ENCODE measurements around the gene FRZB. TPM values are rescaled to one million over a fixed set of nuclear protein-coding genes. Genes with fewer than 3 reads are reported as not detected.

The FRZB gene
- total RNA-seq, 1 donor from 2014 or later, result 90.8 TPM

DNA sequence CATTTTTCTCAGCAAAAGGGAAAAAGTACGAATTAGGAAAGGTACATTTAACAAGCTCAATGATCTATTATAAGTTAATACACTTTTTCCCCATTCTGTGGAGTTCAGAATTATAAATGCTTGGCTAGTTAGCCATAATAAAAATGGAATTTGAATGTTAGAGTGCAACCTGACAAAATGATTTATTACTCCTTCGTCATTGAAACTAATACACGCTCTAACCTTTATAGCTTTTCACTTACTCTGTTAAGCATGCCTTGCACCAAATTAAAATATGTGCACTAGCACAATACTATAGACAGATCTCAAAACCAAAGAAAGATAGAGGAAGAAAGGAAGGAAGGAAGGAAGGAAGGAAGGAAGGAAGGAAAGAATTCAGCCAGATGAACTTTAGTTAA lies 46.1 kb upstream of the FRZB start:
- H3K4me1 Mint-ChIP-seq (ENCODE audit: unreplicated experiment), result peaks cover 20% of the 10 kb centered on the region
- TF ChIP-seq, protein P1, sequence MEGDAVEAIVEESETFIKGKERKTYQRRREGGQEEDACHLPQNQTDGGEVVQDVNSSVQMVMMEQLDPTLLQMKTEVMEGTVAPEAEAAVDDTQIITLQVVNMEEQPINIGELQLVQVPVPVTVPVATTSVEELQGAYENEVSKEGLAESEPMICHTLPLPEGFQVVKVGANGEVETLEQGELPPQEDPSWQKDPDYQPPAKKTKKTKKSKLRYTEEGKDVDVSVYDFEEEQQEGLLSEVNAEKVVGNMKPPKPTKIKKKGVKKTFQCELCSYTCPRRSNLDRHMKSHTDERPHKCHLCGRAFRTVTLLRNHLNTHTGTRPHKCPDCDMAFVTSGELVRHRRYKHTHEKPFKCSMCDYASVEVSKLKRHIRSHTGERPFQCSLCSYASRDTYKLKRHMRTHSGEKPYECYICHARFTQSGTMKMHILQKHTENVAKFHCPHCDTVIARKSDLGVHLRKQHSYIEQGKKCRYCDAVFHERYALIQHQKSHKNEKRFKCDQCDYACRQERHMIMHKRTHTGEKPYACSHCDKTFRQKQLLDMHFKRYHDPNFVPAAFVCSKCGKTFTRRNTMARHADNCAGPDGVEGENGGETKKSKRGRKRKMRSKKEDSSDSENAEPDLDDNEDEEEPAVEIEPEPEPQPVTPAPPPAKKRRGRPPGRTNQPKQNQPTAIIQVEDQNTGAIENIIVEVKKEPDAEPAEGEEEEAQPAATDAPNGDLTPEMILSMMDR (IDR thresholded peaks at IDR 0.05; ENCODE audit: unreplicated experiment), result no peak

DNA sequence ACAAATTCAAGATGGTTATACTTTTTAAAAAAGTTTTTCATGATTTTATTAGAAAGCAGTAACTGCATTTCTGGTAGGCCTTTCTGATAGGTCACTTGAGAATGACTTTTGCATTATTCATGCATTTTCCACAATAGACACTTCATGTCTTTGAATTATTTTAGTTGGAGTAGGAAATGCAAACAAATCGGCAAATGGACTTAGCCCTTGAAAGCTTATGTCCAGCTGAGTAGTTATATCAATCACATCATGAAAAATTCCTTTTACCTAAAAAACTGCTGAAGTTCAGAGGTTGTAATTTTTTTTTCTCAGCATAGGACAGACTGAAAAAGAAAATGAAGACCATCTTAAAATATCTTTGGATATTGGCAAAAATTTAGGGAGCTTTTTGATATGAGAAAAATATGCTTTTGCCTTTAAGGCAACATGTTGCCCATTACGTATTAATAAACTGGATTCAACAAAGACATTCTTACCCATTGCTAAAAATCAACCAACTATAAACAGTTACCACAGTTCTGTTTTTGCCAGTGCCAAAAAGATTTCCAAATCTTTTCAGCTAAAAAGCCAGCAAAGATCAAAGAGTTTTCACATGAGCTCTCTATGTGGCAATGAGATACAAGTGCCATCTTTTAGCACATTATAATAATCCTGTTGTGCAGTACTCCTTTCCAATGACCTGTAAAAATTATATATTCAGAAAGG lies 45.5 kb upstream of the FRZB start:
- Mint-ChIP-seq H3K4me1 (ENCODE audit: unreplicated experiment) (peaks cover 26% of the 10 kb centered on the region), H3K4me3 (ENCODE audit: unreplicated experiment) (no peak overlapping the region), H3K36me3 (ENCODE audit: low read depth, unreplicated experiment) (peaks cover 37% of the 10 kb centered on the region), H3K27me3 (ENCODE audit: unreplicated experiment) (peaks cover 3% of the 10 kb centered on the region), H3K9me3 (ENCODE audit: unreplicated experiment) (no peaks in the 10 kb centered on the region), H3K27ac (ENCODE audit: unreplicated experiment) (no peak overlapping the region)
- no peak for DNase-seq (ENCODE audit: low spot score)
- TF ChIP-seq, protein P1 (IDR thresholded peaks at IDR 0.05; ENCODE audit: unreplicated experiment), result no peak

More for the DNA sequence above, 46.1 kb upstream of the FRZB start:
- Mint-ChIP-seq H3K27me3 (ENCODE audit: unreplicated experiment) (peaks cover 3% of the 10 kb centered on the region), H3K9me3 (ENCODE audit: unreplicated experiment) (no peaks in the 10 kb centered on the region), H3K36me3 (ENCODE audit: low read depth, unreplicated experiment) (peaks cover 42% of the 10 kb centered on the region), H3K4me3 (ENCODE audit: unreplicated experiment) (no peak overlapping the region), H3K27ac (ENCODE audit: unreplicated experiment) (no peak overlapping the region)
- DNase-seq (ENCODE audit: low spot score), result no peak

DNA sequence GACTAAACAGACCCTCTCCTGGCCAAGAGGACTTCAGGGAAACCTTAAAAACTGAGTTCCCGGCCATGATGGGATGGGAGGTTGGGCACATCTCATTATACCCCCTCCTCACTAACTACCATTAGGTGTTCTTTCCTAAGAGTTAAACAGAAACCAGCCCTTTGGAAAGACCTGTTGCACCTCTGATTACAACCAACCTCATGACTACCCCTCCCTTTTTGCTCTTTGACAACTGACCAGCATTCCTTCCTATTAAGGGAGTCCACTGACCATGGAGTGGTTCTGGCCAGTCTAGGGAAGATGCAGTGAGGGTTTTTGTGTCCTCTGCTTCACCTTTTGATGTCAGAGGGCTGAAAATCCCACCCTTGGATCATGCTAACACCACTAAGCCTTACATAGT lies 44.5 kb upstream of the FRZB start:
- Mint-ChIP-seq H3K4me3 (ENCODE audit: unreplicated experiment) (no peak overlapping the region), H3K27me3 (ENCODE audit: unreplicated experiment) (peaks cover 3% of the 10 kb centered on the region), H3K9me3 (ENCODE audit: unreplicated experiment) (no peaks in the 10 kb centered on the region), H3K27ac (ENCODE audit: unreplicated experiment) (no peak overlapping the region), H3K36me3 (ENCODE audit: low read depth, unreplicated experiment) (peaks cover 31% of the 10 kb centered on the region), H3K4me1 (ENCODE audit: unreplicated experiment) (peaks cover 26% of the 10 kb centered on the region)
- no peak for DNase-seq (ENCODE audit: low spot score)
- TF ChIP-seq, protein P1 (IDR thresholded peaks at IDR 0.05; ENCODE audit: unreplicated experiment), result no peak

DNA sequence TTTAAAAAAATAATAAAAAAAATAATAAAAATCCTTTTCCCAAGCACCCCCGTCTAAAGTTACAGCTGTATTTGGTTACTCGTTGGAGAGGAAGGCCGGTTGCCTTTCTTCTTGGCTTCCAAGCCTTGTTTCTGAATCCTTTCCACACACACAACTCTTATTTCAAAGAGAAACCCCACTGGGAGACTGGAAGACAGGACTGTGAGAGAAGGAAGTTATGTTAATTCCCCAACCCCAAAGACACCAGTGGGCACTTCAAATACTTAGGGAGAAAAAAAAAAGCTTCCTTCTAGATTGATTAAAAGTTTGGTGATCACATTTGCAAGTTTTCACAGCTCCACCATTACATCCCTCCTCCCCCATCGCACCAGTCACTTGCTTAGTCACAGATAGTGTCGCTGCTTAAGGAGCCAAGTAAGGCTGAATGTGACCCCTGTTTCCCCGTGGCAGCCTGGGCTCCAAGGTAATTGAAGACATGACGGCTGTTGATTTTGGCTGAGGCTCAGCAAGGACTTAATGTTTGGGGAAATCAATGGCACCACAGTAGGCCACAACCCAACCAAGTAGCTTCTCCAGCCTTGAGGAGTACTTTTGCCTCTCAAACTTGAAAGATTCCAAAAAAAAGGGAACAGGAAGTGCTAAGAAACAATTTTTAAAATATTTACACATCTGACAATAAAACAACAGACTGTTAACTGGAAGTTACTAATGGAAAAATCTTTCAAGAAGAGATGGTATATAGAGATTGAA lies 40.8 kb upstream of the FRZB start:
- Mint-ChIP-seq H3K4me3 (ENCODE audit: unreplicated experiment) (no peak overlapping the region), H3K9me3 (ENCODE audit: unreplicated experiment) (no peaks in the 10 kb centered on the region), H3K27ac (ENCODE audit: unreplicated experiment) (peak overlapping the region; percentile 64), H3K4me1 (ENCODE audit: unreplicated experiment) (peaks cover 13% of the 10 kb centered on the region), H3K27me3 (ENCODE audit: unreplicated experiment) (peaks cover 1% of the 10 kb centered on the region), H3K36me3 (ENCODE audit: low read depth, unreplicated experiment) (peaks cover 9% of the 10 kb centered on the region)
- no peak for DNase-seq (ENCODE audit: low spot score)
- TF ChIP-seq, protein P1 (IDR thresholded peaks at IDR 0.05; ENCODE audit: unreplicated experiment), result no peak

DNA sequence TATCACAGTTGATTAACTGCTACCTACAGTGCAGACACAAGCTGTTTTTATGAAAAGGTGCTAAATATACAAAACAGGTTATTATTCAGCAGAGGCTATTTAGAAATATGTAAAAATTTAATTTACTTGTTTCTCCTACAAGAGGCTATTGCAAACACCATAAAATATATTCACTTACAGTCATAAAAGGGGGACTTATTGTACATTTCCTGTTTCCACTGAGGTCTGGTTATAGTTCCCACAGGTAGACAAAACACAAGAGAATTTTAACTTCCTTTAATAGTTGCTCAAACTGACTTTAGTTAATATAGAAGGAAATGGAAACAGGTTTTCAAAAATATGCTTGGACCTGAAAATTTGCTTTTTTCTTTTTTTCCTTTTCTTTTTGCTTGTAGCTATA lies 40.0 kb upstream of the FRZB start:
- peaks cover 9% of the 10 kb centered on the region for H3K36me3 Mint-ChIP-seq (ENCODE audit: low read depth, unreplicated experiment)
- peak overlapping the region; percentile 24 for H3K27ac Mint-ChIP-seq (ENCODE audit: unreplicated experiment)
- H3K4me1 Mint-ChIP-seq (ENCODE audit: unreplicated experiment), result peaks cover 13% of the 10 kb centered on the region
- DNase-seq (ENCODE audit: low spot score), result no peak
- peaks cover 1% of the 10 kb centered on the region for H3K27me3 Mint-ChIP-seq (ENCODE audit: unreplicated experiment)
- no peaks in the 10 kb centered on the region for H3K9me3 Mint-ChIP-seq (ENCODE audit: unreplicated experiment)
- TF ChIP-seq, protein P1 (IDR thresholded peaks at IDR 0.05; ENCODE audit: unreplicated experiment), result no peak
- no peak overlapping the region for H3K4me3 Mint-ChIP-seq (ENCODE audit: unreplicated experiment)
